ENCODE data around the gene CREB1.

The CREB1 gene

GRCh38 chr2:207614824-207615223 lies 85.1 kb downstream of the CREB1 start:
- H3K4me1 ChIP-seq (ENCODE audit: control insufficient read depth in 1 of 2, insufficient read depth in 1 of 2, low read depth in 1 of 2, low read length in 1 of 2): peaks cover 13 to 20% of the 10 kb centered on the region in 2 experiments
- no peaks in the 10 kb centered on the region for H3K9me3 ChIP-seq
- peaks cover 12% of the 10 kb centered on the region for H3K36me3 ChIP-seq
- no peaks in the 10 kb centered on the region for H3K27me3 ChIP-seq
- H3K27ac ChIP-seq: no peak overlapping the region
- H3K4me3 ChIP-seq (ENCODE audit: low read depth in 1 of 2, low read length in 1 of 2): no peak overlapping the region
- TF ChIP-seq CTCF (IDR thresholded peaks at IDR 0.05): no peak

GRCh38 chr2:207616185-207616584 lies 86.4 kb downstream of the CREB1 start:
- TF ChIP-seq CTCF (IDR thresholded peaks at IDR 0.05): no peak
- Histone ChIP-seq H3K9me3 (no peaks in the 10 kb centered on the region), H3K27ac (no peak overlapping the region), H3K4me3 (ENCODE audit: low read depth in 1 of 2, low read length in 1 of 2) (no peak overlapping the region), H3K27me3 (no peaks in the 10 kb centered on the region), H3K4me1 (ENCODE audit: control insufficient read depth in 1 of 2, insufficient read depth in 1 of 2, low read depth in 1 of 2, low read length in 1 of 2) (peaks cover 27 to 32% of the 10 kb centered on the region in 2 experiments), H3K36me3 (peaks cover 12% of the 10 kb centered on the region)

GRCh38 chr2:207617011-207617671 lies 87.4 kb downstream of the CREB1 start:
- Histone ChIP-seq H3K27me3 (no peaks in the 10 kb centered on the region), H3K9me3 (no peaks in the 10 kb centered on the region), H3K4me1 (ENCODE audit: control insufficient read depth in 1 of 2, insufficient read depth in 1 of 2, low read depth in 1 of 2, low read length in 1 of 2) (peaks cover 34 to 41% of the 10 kb centered on the region in 2 experiments), H3K36me3 (peaks cover 12% of the 10 kb centered on the region), H3K27ac (peak overlapping the region; percentile 95), H3K4me3 (ENCODE audit: low read depth in 1 of 2, low read length in 1 of 2) (no peak overlapping the region)
- no peak for TF ChIP-seq CTCF (IDR thresholded peaks at IDR 0.05)

- no peaks in the 10 kb centered on the region for H3K27me3 ChIP-seq
- TF ChIP-seq CTCF (IDR thresholded peaks at IDR 0.05): peak; percentile 11
- no peaks in the 10 kb centered on the region for H3K9me3 ChIP-seq
- peak overlapping the region; percentile 95 for H3K27ac ChIP-seq
- peaks cover 59 to 64% of the 10 kb centered on the region in 2 experiments for H3K4me1 ChIP-seq (ENCODE audit: control insufficient read depth in 1 of 2, insufficient read depth in 1 of 2, low read depth in 1 of 2, low read length in 1 of 2)
- peaks cover 7% of the 10 kb centered on the region for H3K36me3 ChIP-seq
- peak overlapping the region; percentile 12 to 18 for H3K4me3 ChIP-seq (ENCODE audit: low read depth in 1 of 2, low read length in 1 of 2)
Observed at GRCh38 chr2:207619764-207620203, 90.0 kb downstream of the CREB1 start.

- peaks cover 67 to 69% of the 10 kb centered on the region in 2 experiments for H3K4me1 ChIP-seq (ENCODE audit: control insufficient read depth in 1 of 2, insufficient read depth in 1 of 2, low read depth in 1 of 2, low read length in 1 of 2)
- TF ChIP-seq CTCF (IDR thresholded peaks at IDR 0.05): no peak
- no peaks in the 10 kb centered on the region for H3K36me3 ChIP-seq
- no peak overlapping the region for H3K4me3 ChIP-seq (ENCODE audit: low read depth in 1 of 2, low read length in 1 of 2)
- peak overlapping the region; percentile 95 for H3K27ac ChIP-seq
- H3K27me3 ChIP-seq: peaks cover 3% of the 10 kb centered on the region
- H3K9me3 ChIP-seq: no peaks in the 10 kb centered on the region
Observed at GRCh38 chr2:207621501-207622039, 91.8 kb downstream of the CREB1 start.

All from neutrophil (primary cell).